Neural cell (in vitro differentiated cells): ENCODE results near the gene EGFL7. TPM values are rescaled to one million over a fixed set of nuclear protein-coding genes. Genes with fewer than 3 reads are reported as not detected.

ENCODE experiments used
- H2AFZ ChIP-seq: fragments of 200-600, 300-800 bp; sonication (generic), shearing (Covaris generic); 2 replicates; pipeline ENCODE4 v1.6.0; 2014; ENCODE audit warnings: low read depth, mild to moderate bottlenecking, antibody characterized with exemption, low read length, moderate library complexity
- H3F3A ChIP-seq: fragments of 200-600 bp; shearing (Covaris generic); 2 replicates; pipeline ENCODE4 v1.6.1; 2016; ENCODE audit warnings: mild to moderate bottlenecking, moderate library complexity, mixed read lengths, antibody characterized with exemption, low read length; ENCODE audit not compliant: insufficient read depth, poor library complexity, severe bottlenecking
- H3K27ac ChIP-seq: fragments of 200-600, 300-800 bp; sonication (generic), shearing (Covaris generic); 2 replicates; pipeline ENCODE4 v1.5.1; 2014; ENCODE audit warnings: mild to moderate bottlenecking, low read length, moderate library complexity
- H3K27me3 ChIP-seq: fragments of 300-800, 200-600 bp; sonication (generic), shearing (Covaris generic); 2 replicates; pipeline ENCODE4 v1.6.0; 2014; ENCODE audit warnings: mild to moderate bottlenecking, low read depth, low read length, moderate library complexity; ENCODE audit not compliant: insufficient read depth
- H3K36me3 ChIP-seq: fragments of 300-800, 200-600 bp; sonication (generic), shearing (Covaris generic); 2 replicates; pipeline ENCODE4 v1.5.1; 2014; ENCODE audit warnings: mild to moderate bottlenecking, antibody characterized with exemption, low read length, moderate library complexity; ENCODE audit not compliant: insufficient read depth
- H3K4me2 ChIP-seq: fragments of 300-800, 200-600 bp; sonication (generic), shearing (Covaris generic); 2 replicates; pipeline ENCODE4 v1.6.0; 2014; ENCODE audit warnings: mild to moderate bottlenecking, low read length
- H3K4me3 ChIP-seq: fragments of 300-800, 200-600 bp; sonication (generic), shearing (Covaris generic); 2 replicates; pipeline ENCODE4 v1.5.1; 2014; ENCODE audit warnings: mild to moderate bottlenecking, low read length, moderate library complexity
- H3K79me2 ChIP-seq: fragments of 200-600 bp; shearing (Covaris generic); replicated peaks from 2 replicates; pipeline ENCODE4 v1.6.0; 2014; ENCODE audit warnings: mild to moderate bottlenecking, low read length, moderate library complexity; ENCODE audit not compliant: insufficient read depth
- H3K9ac ChIP-seq: fragments of 300-800, 200-600 bp; sonication (generic), shearing (Covaris generic); 2 replicates; pipeline ENCODE4 v1.6.1; 2016; ENCODE audit warnings: mild to moderate bottlenecking, low read length, mixed read lengths
- H3K9me2 ChIP-seq: fragments of 200-600 bp; shearing (Covaris generic); 2 replicates; pipeline ENCODE4 v1.6.1; 2016; ENCODE audit warnings: mild to moderate bottlenecking, low read length, mixed read lengths; ENCODE audit not compliant: insufficient read depth
- H3K9me3 ChIP-seq: fragments of 200-600, 300-800 bp; sonication (generic), shearing (Covaris generic); 2 replicates; pipeline ENCODE4 v1.6.1; 2016; ENCODE audit warnings: mild to moderate bottlenecking, mixed run types, low read length, moderate library complexity, mixed read lengths
- H4K20me1 ChIP-seq: fragments of 200-600 bp; shearing (Covaris generic); 2 replicates; pipeline ENCODE4 v1.6.1; 2016; ENCODE audit warnings: mild to moderate bottlenecking, mixed run types; ENCODE audit not compliant: insufficient read depth
- CTCF ChIP-seq: fragments of 450-650 bp; IDR thresholded peaks from 2 replicates; pipeline ENCODE4 v1.5.1; 2014; ENCODE audit warnings: antibody characterized with exemption, mild to moderate bottlenecking, moderate library complexity; ENCODE audit not compliant: poor library complexity, severe bottlenecking
- EP300 ChIP-seq: fragments of 450-650 bp; conservative IDR thresholded peaks from 2 replicates; pipeline ENCODE4 v1.6.1; 2014; ENCODE audit warnings: antibody characterized with exemption, mild to moderate bottlenecking, moderate library complexity; ENCODE audit not compliant: poor library complexity, severe bottlenecking
- EZH2 ChIP-seq: fragments of 200-600, 300-800 bp; shearing (Covaris generic), sonication (generic); IDR thresholded peaks from 2 replicates; pipeline ENCODE4 v1.6.1; 2014; ENCODE audit warnings: antibody characterized with exemption, low read length, borderline replicate concordance, mild to moderate bottlenecking; ENCODE audit not compliant: insufficient read depth, poor library complexity, severe bottlenecking
- MXI1 ChIP-seq: fragments of 450-650 bp; conservative IDR thresholded peaks from 2 replicates; pipeline ENCODE4 v1.6.1; 2014; ENCODE audit warnings: antibody characterized with exemption, mild to moderate bottlenecking; ENCODE audit not compliant: poor library complexity, severe bottlenecking
- POLR2AphosphoS5 ChIP-seq: IDR thresholded peaks from 2 replicates; pipeline ENCODE4 v1.6.1; 2012
- RAD21 ChIP-seq: fragments of 450-650 bp; conservative IDR thresholded peaks from 2 replicates; pipeline ENCODE4 v1.6.1; 2014; ENCODE audit warnings: antibody characterized with exemption, mild to moderate bottlenecking, moderate library complexity
- REST ChIP-seq: IDR thresholded peaks from 2 replicates; pipeline ENCODE4 v1.6.1; 2012; ENCODE audit warnings: borderline replicate concordance
- SMC3 ChIP-seq: fragments of 450-650 bp; conservative IDR thresholded peaks from 2 replicates; pipeline ENCODE4 v1.6.1; 2014; ENCODE audit warnings: antibody characterized with exemption, mild to moderate bottlenecking, moderate library complexity; ENCODE audit not compliant: poor library complexity
- TAF1 ChIP-seq: IDR thresholded peaks from 2 replicates; pipeline ENCODE4 v1.6.1; 2012; ENCODE audit warnings: low read depth
- polyA plus RNA-seq: library from polyadenylated mRNA; depleted of rRNA; stranded (reverse); fragments of >200 nt; gene quantifications from 2 replicates; pipeline ENCODE4 v1.2.3, GENCODE V29; 2014

Gene EGFL7
- polyA plus RNA-seq, 1 donor from 2014 or later = 12.5 TPM

DNA sequence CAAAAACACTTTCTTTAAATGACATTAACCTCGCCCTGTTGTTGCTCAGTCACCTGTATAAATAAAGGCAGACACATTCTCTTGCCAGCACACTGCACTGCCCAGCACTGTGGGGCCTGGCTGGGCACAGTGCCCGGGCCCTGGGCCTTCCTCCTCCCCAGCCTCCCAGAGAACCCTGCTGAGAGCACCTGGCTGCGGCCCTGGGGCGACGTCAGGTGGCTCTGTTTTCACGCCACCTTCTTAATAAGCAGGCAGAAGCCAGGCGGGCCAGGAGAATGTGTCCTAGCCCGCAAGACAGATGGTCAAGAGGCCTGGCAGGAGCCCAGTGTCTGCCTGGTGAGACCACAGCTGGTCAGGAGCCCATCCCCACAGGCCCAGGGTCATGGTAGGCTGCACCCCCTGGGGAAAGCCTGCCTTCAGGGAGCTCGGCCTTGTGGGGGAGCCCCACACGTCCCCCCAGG is 32.7 kb downstream of the EGFL7 start:
- TF ChIP-seq SMC3 = no peak
- TF ChIP-seq EZH2 = no peak
- no peak for TF ChIP-seq EP300
- no peak for TF ChIP-seq MXI1
- TF ChIP-seq REST = no peak
- TF ChIP-seq CTCF = no peak
- no peak for TF ChIP-seq POLR2AphosphoS5
- Histone ChIP-seq H2AFZ (no peak overlapping the region), H3K27me3 (no peaks in the 10 kb centered on the region), H3K27ac (no peak overlapping the region), H3K9ac (no peak overlapping the region), H3K9me2 (no peaks in the 10 kb centered on the region), H3F3A (no peaks in the 10 kb centered on the region), H3K4me3 (no peak overlapping the region), H3K4me2 (no peak overlapping the region), H3K9me3 (no peaks in the 10 kb centered on the region), H3K79me2 (no peaks in the 10 kb centered on the region), H4K20me1 (no peaks in the 10 kb centered on the region), H3K36me3 (no peaks in the 10 kb centered on the region)

DNA sequence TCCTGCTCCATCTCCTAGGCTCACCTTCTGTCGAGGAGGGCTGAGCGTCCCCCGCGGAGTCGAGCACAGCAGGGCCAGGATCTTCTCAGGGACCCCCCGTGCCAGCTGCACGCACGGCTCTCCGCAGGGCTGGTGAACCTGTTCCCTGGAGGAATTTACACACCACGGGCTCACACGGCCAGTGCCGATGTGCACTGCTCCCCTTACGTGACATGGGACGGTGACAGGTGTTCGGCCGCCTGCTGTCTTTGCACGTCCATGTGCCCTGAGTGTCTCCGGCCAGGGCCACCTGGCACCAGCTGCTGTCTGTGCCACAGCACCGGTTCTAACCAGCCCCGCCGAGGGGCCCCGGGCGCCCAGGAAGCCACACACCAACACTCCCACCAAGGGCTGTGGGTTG is 33.2 kb downstream of the EGFL7 start:
- Histone ChIP-seq H4K20me1 (no peaks in the 10 kb centered on the region), H3K9ac (no peak overlapping the region), H3K9me2 (no peaks in the 10 kb centered on the region), H3K36me3 (no peaks in the 10 kb centered on the region), H3F3A (no peaks in the 10 kb centered on the region), H3K27ac (no peak overlapping the region), H3K9me3 (no peaks in the 10 kb centered on the region), H2AFZ (no peak overlapping the region), H3K27me3 (no peaks in the 10 kb centered on the region), H3K4me3 (no peak overlapping the region), H3K4me2 (no peak overlapping the region), H3K79me2 (no peaks in the 10 kb centered on the region)
- no peak for TF ChIP-seq EZH2
- no peak for TF ChIP-seq TAF1
- TF ChIP-seq REST = no peak
- TF ChIP-seq POLR2AphosphoS5 = no peak
- TF ChIP-seq CTCF = no peak
- no peak for TF ChIP-seq EP300
- no peak for TF ChIP-seq RAD21
- TF ChIP-seq SMC3 = no peak
- no peak for TF ChIP-seq MXI1
